Stimulated activated CD4-positive, alpha-beta T cell treated with anti-CD3 and anti-CD28 coated beads, Interleukin-1b, Interleukin-23, amount 100 ng/mL, for 48 hours (primary cell): ENCODE measurements around the gene TANC1.
"Not testable (repeated sequence)": the region's sequence is repeated elsewhere in the genome, so short reads cannot be mapped to it uniquely, and the experiment has no call there.

Source experiments
- DNase-seq: peaks from one replicate; pipeline ENCODE4 v3.0.0-alpha.2; 2020

Gene TANC1

DNA sequence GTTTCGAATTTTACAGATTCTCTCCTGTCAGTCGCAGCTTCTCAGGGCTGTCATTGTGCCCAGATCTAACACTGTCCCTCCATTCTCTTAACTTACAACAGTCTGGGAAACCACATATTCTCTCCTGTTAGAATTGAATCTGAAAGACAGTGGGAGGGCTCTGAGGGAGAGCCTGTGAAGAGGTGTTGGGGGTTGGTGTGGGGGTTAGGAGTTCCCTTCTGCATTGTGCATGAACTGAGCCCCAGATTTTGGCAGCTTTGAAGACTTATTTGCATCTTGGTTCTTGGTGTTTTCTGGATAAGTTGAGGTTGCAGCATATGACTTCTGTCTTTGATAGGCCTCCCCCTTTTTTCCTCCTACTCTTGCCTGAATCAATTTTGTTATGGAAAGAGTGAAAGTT lies 64.1 kb downstream of the TANC1 start:
- no peak for DNase-seq

DNA sequence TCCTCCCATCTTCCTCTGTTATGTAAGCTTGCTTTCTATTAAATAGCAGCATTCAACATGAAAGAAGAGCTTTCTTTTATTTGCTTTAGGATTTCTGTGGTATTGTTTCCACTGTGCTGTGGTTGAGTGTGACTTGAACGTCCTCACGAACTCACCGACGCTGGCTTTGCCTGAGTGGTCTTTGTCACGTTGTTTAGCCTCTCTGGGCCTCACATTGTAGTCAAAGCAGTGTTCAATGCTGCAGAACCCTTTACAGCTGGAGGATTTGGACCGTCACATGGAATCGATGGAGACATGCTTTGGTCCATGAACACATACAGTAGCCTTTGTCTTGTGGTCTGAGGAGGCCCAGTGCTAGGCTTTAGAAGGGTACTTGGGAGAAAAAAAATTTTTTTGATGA lies 66.3 kb downstream of the TANC1 start:
- DNase-seq, result no peak

DNA sequence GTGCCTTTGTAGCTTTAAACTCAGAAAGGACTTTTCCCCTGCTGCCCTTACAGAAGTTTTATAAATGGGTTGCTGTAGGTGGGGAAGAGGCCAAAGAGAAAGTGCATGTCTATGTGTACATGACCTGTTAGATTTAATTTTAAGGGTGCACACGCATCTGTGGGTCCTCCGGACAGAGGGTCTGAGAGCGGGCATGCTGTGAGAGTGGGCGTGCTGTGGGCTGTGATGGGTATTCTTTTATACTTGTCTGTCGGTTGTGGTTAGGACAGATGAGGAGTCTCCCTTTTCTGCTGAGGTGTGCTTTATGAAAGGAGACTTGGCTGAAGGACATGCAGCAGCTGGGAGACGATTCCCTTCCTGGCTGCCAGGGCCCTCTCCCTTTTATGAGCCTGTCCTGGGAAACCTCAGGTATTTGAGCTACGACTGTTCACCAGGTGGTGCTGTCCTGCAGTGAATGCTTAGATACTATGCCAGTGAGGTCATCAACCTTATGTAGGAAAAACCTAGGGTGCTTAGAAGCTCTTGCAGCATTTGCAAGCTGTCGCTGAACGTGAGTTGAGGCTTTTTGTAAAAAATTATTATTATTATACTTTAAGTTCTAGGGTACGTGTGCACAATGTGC lies 67.5 kb downstream of the TANC1 start:
- DNase-seq, result no peak

DNA sequence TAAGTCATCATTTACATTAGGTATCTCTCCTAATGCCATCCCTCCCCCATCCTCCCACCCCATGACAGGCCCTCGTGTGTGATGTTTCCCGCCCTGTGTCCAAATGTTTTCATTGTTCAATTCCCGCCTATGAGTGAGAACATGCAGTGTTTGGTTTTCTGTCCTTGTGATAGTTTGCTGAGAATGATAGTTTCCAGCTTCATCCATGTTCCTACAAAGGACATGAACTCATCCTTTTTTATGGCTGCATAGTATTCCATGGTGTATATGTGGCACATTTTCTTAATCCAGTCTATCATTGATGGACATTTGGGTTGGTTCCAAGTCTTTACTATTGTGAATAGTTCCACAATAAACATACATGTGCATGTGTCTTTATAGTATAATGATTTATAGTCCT lies 68.0 kb downstream of the TANC1 start:
- DNase-seq, result not testable (repeated sequence)

DNA sequence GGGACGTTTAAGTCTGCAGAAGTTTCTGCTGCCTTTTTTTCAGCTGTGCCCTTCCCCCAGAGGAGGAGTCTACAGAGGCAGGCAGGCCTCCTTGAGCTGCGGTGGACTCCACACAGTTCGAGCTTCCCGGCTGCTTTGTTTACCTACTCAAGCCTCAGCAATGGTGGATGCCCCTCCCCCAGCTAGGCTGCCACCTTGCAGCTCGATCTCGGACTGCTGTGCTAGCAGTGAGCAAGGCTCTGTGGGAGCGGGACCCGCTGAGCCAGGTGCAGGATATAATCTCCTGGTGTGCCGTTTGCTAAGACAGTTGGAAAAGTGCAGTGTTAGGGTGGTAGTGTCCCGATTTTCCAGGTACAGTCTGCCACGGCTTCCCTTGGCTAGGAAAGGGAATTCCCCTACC lies 72.9 kb downstream of the TANC1 start:
- DNase-seq, result not testable (repeated sequence)

DNA sequence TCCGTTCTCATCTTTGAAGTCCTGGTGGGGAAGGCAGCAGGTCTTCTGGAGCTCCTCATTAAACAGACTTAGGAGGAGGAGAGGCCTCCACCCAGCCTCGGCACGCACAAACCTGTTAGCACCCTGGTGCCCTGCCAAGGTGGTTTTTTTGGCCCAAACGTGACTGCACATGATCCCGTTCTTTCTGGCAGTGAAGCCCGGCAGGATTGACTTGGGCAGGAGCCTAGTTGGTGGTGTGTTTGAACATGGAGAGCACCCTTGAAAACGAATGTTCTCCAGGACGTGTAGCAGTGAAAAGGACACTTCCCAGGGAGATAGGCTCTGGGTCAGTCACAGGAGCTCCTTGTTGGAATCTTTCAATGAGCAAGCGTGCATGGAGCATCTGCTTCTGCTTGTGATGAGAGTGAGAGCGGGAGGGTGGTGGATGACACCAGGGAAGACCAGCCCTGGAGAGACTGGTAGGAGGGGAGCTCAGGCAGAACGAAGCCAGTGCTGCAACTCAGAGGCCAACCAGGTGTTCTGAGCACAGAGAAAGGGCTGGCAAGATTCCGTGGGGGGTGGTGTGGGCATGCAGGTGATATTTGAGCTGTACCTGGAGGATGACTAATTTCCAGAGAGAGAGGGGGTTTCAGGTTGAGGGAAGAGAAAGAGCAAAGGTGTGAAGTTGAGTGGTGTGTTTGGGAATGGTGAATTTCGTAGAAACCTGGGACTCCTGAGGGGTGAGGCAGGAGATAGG lies 73.8 kb downstream of the TANC1 start:
- no peak for DNase-seq

DNA sequence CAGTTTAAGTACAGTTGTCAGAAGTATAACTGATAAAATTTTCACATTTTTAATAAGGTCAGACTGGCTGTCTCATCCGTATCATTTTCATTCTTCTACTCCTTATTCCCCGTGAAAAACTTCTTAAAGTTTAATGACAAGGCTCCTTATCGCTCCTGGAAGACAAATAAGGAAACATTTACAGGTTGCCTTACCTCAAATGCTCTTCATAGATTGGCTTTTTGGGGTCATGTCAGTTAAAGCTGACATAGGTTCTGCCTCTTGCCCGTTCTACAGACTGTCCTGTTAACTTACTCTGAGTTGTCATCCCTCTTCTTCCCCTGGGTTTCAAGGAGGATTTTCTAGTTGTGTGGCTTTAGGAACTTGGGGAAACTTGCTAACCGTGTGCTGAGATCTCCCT lies 75.3 kb downstream of the TANC1 start:
- no peak for DNase-seq

DNA sequence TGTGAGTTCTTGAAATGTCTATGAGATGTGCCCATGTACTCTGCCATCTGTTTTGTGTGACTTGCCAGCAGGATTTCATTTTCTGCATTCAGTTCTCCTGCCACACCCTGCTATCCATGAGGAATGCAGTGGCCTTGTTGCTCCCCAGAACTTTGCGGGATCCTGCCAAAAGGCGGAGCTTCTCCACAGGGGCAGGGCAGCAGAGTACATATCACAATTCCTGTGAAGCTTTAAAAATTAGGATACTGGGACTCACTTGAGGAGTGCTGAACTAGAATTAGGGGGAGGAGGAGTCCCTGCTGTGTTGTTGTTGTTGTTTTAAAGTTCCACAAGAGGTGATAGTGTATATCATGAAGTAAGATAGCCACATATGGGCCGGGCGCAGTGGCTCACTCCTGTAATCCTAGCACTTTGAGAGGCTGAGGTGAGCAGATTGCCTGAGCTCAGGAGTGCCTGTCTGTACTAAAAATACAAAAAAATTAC lies 76.4 kb downstream of the TANC1 start:
- DNase-seq, result no peak

DNA sequence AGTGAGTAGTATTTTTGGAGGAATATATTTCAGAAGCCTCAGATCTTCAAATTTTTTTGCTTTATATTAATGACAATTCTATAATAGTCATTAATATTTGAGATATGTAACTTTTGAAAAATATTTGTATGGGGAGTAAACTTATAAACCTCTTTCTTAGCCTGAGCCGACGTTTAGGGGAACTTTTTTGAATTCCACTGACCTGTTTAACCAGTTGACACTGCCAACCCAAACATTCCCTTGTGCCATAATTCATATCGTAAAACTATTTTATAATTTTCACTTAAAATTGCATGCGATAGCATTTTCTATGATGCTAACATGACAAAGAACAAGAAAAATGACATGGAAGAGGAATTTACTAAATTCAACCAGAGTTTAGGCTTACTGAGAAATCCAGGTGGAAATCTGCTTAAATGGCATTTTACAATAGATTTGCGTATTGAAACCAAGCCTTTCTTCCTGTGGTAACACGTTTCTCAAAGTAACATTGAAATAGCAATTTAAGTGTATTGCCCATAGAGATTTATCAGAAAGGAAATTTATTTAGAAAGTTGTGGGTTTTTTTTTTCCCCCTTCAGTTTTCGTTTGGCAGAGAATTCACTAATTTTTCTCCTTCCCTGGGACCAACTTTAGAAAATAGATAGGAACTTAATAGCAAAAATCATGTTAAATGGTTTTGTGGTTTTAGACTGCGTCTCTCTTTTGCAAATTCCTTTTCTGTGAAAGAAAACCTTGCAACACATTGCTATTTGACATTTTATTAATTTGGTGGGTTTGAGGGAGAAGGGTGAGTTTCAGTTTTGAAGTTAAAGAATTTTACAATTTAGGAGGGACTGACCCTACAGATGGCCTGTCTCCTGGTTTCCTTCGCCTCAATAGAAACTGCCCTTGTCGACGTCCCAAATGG lies 77.4 kb downstream of the TANC1 start:
- no peak for DNase-seq

DNA sequence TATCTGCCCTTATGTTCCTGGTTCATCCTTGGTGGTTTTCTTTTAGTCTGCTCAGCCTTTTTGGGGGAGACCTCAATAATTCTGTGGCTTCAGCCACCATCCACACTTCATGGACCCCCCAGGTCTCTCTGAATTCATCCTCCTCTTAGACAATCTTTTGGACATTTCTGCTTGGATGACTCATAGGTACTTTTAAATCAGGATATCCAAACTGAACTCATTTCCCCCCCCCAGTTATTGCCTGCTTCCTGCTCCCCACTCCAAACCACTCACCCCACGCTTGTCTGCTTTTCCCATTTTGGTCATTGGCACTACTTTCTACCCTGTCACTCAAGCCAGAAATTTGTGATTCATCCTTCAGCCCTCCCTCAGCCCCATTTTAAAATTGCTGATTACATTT lies 78.5 kb downstream of the TANC1 start:
- DNase-seq, result no peak

DNA sequence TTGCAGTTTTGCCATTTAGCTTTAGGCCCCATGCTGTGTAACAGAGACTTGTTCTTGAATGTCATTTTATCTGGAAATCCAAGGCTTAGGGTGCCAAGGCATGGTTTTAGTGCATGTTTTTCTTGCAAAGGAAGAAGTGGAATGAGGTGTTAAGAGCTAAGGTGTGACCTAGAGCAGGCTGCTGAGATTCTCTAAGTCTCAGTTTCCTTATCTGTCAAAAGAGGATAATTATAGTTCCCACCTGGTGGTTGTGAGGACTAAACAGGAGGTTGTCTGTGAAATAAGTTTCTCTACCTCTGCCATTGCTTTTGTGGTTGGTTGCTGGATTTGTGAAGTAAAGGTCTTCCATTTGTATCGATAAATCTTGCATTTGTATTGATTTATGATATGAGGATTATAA lies 82.0 kb downstream of the TANC1 start:
- DNase-seq, result no peak

DNA sequence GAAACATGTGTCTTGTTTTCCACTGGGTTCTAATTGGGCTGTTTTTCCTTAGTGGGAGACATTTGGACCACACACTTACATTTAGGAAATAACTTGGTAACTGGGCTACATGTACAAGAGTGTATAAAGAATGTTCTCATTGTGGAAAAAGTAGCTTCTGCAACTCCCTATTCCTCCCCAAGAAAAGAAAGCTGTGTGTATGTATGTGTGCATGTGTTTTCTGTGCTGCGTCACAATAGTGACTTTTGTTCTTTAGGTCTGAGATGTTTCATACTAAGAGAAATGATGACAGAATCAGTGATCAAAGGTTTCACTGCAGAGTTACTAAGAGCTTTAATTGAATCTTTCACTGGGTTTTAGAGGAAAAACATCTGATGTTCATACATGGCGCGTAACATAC lies 82.7 kb downstream of the TANC1 start:
- DNase-seq, result no peak

DNA sequence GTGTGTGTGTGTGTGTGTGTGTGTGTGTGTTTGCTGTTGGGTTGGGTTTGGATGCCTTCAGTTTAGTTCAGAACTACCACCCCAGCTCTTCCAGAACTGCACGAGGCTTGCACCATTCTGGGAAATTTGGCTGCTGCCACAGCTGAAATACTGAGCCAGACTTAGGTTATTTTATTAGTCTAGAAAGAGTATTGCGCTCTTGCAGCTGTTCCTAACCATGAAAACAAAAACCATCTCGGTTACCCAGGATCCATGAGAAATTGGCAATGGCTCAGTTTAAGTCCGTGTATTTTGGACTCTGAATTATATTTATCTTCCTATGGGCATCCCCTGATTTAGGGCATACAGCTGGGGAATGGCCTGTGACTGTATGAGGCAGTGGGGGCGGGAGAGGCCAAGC lies 83.2 kb downstream of the TANC1 start:
- no peak for DNase-seq

DNA sequence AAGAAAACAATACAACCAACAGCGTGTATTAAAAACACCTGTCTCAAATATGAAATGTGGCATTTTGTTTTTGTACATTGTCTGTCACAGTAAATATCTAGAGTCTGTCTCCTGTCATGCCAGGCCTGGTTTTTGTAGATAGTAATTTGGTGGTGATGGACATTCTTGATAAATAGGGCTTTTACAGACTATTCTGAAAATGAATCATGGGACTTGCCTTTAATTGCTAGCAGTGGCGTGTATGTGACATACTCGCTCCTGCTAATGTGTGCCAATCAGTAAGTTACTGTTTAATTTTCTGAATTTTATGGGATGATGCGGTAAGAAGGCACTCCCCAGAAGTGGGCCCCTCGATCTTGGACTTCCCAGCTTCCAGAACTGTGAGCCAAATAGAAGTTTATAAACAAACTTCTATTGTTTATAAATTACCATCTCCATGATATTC lies 83.7 kb downstream of the TANC1 start:
- DNase-seq, result no peak

DNA sequence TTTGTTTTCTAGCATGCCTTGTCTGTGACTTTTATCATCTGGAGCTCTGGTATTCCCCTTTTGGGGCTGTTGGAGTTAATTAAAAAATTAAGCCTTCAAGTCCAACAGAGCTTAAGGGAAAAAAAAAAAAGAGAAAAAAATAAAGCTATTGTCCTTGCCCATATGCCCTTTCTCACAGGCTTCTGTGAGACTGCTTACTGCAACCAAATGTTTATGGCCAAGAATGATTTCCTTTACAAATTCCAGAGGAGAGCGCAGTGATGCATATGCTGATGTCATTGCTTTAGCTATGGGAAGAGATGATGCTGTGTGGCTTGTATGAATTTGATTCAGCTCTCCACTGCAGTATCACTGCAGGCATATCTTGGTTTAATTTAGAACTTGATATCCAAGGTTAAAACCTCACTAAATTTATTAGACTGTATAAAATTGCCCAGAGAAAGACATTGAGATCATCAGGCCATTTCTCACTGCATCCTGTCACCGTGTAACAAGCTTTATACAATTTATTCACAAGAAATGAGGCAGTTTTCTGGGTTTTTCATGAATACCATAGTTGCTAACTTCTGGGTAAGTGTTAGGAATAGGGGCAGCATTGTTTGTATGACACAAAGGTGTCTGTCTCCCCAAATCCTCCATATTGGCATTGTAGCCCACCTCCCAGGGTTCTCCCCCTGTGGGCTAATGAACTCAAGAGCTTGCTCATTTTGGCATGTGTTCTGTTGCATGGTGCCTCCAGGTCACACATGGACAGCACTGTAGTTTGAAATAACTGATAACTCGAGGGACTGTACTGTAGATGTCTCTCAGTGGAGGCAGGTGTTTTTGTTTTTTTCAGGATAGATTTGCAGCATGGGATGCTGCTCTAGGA lies 85.0 kb downstream of the TANC1 start:
- DNase-seq, result no peak

DNA sequence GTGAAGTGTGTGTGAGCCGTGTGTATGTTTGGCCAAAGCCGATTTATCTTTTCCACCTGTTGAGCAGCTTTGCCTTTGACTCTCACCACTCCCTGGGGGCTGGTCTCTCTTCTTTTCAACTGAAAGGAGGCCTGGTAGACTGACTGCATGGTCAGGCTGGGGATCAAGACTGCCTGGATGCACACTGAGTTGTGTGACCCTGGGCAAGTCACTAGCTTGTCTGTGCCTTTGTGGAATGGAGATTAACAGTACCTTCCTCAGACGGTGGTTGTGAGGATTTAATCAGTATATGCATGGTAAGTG lies 85.5 kb downstream of the TANC1 start:
- DNase-seq, result no peak

DNA sequence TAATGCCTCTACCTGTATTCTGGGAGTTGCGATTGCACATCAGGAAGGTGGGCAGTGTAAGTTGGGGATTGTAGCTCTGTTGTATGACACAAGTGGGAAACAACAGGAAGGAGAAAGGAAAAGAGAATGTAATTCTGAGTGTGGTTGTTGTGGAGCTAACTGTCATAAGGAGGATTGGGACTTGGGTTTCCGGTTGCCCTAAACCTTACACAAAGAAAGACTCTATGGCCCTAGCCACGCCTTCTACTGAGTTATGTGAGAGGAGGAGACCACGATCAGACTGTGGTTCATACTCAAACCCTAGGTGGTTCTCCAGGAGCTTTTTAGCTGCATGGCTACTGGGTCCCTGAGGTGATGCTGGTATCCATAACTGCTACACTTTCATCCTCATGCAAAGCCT lies 86.5 kb downstream of the TANC1 start:
- no peak for DNase-seq

DNA sequence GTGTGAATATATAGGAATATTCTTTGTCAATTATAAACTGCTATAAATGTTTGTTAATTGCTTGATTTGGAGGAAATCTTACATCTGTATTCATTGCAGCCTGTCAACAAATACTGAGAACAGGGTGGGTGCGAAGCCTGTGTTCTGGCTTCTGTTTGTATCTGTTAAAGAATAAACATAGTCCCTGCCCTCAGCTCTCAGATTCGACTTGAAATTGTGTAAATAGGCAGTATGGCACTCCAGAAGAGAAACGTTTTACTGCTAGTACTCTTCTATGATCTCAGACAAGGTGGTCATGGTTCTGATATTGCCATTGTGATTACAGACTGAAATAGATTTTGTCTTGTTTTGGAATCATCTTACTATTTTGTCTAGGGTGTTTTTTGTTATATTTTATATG lies 92.1 kb downstream of the TANC1 start:
- DNase-seq, result no peak

DNA sequence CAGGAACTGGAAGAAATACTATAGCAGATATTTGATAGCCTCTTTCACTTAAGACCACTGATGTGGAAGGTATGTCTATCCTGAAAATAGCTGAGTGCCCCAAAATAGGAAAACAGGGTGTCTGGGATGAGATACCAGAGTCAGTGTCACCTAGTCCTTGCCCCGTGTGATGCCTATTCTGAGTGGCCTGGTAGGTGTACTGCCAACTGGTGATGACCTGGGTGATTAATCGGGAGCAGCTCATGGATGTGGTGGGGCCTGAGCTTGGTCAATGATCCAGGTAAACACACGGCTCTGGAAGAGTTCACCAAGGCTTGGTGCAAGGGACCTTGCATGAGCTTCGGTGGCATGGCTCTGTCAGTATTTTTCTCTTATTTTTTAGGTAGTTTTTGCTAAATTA lies 95.2 kb downstream of the TANC1 start:
- no peak for DNase-seq

DNA sequence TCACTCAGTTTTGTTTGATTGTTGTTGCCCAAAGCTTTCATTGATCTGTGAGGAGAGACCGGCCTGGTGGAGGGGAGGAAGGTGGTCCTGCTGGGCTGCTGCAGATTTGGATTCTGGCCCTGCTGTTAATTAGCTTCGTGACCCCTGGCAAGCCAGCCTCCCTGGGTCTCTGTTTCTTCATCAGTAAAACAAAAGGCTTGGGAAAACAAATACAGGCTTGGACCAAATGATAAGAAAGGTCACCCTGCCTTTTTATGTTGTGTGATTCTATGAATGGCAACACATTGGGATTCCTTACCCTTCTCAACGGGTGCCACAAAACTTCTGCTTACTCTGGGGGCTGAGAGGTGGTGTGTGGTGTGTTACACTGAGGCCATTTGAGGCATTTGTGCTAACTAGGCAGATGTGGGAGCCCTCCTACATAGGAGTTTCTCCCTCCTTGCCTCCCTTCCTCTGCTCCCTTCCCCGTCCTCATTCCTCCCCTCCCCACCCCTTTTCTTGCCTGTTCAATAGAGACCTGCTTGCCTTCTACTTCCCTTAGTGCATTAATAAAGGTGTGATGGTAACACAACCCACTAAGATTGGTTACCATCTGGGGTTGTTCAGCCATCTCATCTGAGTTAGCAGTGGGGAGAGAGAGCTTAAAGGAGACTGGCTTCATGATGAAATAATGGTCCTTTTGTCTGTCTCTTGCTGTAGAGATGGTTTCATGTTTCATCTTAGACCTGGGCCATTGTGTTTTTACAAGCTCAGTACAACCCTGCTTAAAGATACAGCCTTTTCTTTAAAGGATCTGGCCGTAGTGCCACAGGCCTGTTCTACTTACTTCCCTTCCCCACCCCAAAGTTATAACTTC lies 96.2 kb downstream of the TANC1 start:
- no peak for DNase-seq

DNA sequence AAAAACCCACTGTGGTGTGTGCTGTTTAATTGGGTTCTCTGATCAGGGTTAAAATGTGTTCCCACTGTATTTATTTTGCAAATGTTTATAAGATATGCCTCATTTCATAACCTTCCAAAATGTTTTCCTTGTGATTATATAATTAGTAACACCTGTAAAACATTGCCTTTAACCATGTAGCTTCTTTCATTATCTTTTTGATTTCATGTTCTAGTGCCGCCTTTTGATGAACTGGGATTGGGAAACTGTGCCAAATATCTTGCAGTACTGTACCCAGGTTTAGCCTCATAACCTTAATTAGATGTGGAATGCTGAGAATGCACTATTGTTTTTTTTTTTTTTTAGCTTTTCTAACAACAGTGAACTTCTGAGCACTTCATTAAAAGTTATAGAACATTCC lies 96.9 kb downstream of the TANC1 start:
- no peak for DNase-seq

DNA sequence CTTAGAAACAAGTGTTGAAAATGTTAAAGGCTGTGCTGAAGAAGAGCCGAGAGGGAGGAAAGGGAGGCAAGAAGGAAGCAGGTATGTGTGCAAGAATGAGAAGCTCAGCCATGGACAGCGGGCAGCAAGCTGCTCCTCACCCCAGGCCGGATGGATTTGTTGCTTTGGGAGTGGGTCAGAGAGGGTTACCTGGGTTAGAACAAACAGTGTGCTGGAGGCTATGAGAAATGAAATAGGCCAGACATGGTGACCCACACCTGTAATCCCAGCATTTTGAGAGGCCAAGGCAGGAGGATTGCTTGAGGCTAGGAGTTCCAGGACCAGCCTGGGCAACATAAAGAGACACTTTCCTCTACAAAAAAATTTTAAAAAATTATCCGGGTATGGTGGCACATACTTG lies 97.5 kb downstream of the TANC1 start:
- DNase-seq, result no peak
